BJ (cell line): ENCODE results near the gene DDX55. TPM values are rescaled to one million over a fixed set of nuclear protein-coding genes. Genes with fewer than 3 reads are reported as not detected.

Experiments used
- CTCF ChIA-PET: fragments of 350-600 bp; formaldehyde crosslinking; extraction: SDS; loops from one replicate; lab custom pipeline; 2021; ENCODE audit warnings: antibody characterized with exemption, inconsistent platforms; lab: Yijun Ruan, JAX
- POLR2A ChIA-PET: fragments of 300-600 bp; sonication (Branson Sonifier 250); formaldehyde crosslinking; extraction: SDS; loops from one replicate; lab custom pipeline; 2021; ENCODE audit warnings: antibody characterized with exemption; lab: Charles Lee
- DNase-seq: peaks from one replicate; pipeline ENCODE4 v3.0.0-alpha.2; 2011; ENCODE audit warnings: low read depth
- H3K27me3 ChIP-seq: 2 replicates; pipeline ENCODE4 v1.6.0; 2011; ENCODE audit warnings: low read length; ENCODE audit not compliant: control insufficient read depth, insufficient read depth
- H3K36me3 ChIP-seq: 2 replicates; pipeline ENCODE4 v1.5.1; 2011; ENCODE audit warnings: low read length; ENCODE audit not compliant: control insufficient read depth, insufficient read depth
- H3K4me3 ChIP-seq: 2 replicates; pipeline ENCODE4 v1.5.1; 2011; ENCODE audit warnings: low read depth, mild to moderate bottlenecking, control low read depth, low read length
- CTCF ChIP-seq: IDR thresholded peaks from 2 replicates; pipeline ENCODE4 v1.5.1; 2011; ENCODE audit warnings: low read depth, mild to moderate bottlenecking, control low read depth, inconsistent platforms, low read length, moderate library complexity; ENCODE audit not compliant: insufficient read depth
- polyA plus RNA-seq: library from polyadenylated mRNA; depleted of rRNA; stranded (reverse); fragments of >200 nt; gene quantifications from 2 replicates; pipeline ENCODE4 v1.2.3, GENCODE V29; 2011

The DDX55 gene
- polyA plus RNA-seq, 1 experiment = 13.8 TPM

DNA sequence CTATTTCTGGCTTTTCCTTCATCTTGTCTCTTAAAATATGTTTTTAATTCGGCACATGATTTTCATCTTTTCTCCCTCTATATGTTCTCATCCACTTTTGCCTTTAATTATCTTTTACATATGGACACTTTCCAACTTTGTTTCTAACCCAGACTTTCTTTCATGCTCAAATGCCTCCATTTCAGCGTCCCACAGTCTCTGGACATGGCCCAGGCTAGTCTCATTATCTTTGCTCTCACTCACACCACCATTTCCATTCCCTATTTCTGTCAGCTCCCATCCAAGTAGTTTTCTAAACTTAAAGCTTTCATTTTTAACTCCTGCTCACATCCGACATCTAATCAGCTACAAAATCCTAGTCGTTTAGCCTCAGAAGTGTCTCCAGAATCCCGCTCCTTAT, 46.5 kb downstream of the DDX55 start:
- TF ChIP-seq CTCF = no peak
- DNase-seq = no peak
- POLR2A ChIA-PET = no interaction called here
- Histone ChIP-seq H3K4me3 (no peak overlapping the region), H3K36me3 (peaks cover 9% of the 10 kb centered on the region), H3K27me3 (no peaks in the 10 kb centered on the region)
- CTCF ChIA-PET = no interaction called here

- H3K27me3 ChIP-seq = no peaks in the 10 kb centered on the region
- peaks cover 7% of the 10 kb centered on the region for H3K36me3 ChIP-seq
- POLR2A ChIA-PET = no interaction called here
- H3K4me3 ChIP-seq = no peak overlapping the region
- TF ChIP-seq CTCF = no peak
- CTCF ChIA-PET = no interaction called here
- DNase-seq = no peak
Measured at GRCh38 chr12:123654129-123654701, 52.3 kb downstream of the DDX55 start.

DNA sequence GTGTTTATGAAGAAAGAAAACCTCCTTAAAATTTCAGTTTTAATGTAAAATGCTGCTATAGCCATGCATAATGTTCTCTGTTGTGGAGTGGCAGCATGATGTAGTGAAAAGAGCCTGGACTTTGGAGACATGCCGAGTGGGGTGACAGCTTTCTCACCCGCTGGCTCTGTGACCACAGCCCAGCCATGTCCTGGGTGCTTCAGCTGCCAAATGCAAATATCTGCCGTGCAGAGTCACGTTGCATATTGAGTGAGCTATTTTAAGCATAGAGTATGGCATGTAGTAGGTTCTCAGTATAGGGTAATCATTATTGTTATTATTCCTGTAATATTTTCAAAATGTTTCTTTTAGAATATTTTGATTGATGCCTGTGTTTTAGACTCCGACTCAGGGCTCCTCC, 53.5 kb downstream of the DDX55 start:
- no peak for TF ChIP-seq CTCF
- H3K27me3 ChIP-seq = no peaks in the 10 kb centered on the region
- peaks cover 6% of the 10 kb centered on the region for H3K36me3 ChIP-seq
- no peak for DNase-seq
- ChIA-PET POLR2A (no interaction called here), CTCF (no interaction called here)
- H3K4me3 ChIP-seq = no peak overlapping the region

DNA sequence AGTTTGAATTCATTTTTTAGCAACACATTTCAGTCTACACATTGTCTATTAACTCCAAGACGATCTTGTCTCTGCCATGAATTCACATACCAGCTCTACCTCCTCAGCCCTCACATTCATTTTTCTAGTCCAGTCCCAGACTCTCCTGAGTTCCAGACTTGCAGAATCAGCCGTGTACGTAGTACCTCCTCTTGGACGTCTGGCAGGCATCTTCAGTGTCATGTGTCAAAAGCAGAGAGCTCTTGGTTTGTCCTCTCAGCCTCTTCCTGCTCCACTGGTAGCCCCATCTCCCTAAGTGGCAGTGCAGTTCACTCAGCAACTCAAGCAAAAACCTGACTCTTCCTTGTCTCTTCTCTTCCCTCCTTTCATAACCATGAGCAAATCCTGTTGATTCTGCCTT, 54.5 kb downstream of the DDX55 start:
- Histone ChIP-seq H3K36me3 (peaks cover 6% of the 10 kb centered on the region), H3K4me3 (no peak overlapping the region), H3K27me3 (no peaks in the 10 kb centered on the region)
- ChIA-PET POLR2A (no interaction called here), CTCF (no interaction called here)
- TF ChIP-seq CTCF = no peak
- DNase-seq = no peak

- ChIA-PET CTCF (interaction anchor here (1.3 kb wide), 1 partner anchor 10 kb away, joined by 3 read pairs; no protein-coding TSS in a partner anchor), POLR2A (no interaction called here)
- Histone ChIP-seq H3K36me3 (peaks cover 6% of the 10 kb centered on the region), H3K27me3 (no peaks in the 10 kb centered on the region), H3K4me3 (no peak overlapping the region)
- TF ChIP-seq CTCF = no peak
- DNase-seq = no peak
Measured at GRCh38 chr12:123657211-123657610, 55.3 kb downstream of the DDX55 start.
